PC-3 (cell line): ENCODE measurements around the gene OXCT2. TPM values are rescaled to one million over a fixed set of nuclear protein-coding genes. Genes with fewer than 3 reads are reported as not detected.

Source experiments
- ATAC-seq: fragments of 200-7000 bp; cut with Tn5 transposase; 2 replicates; pipeline ENCODE4 v1.9.1; 2020; ENCODE audit warnings: mild to moderate bottlenecking, moderate library complexity
- BruUV-seq: library from RNA; stranded (reverse); fragments of 400-500 nt; replicated peaks from 2 replicates; lab custom pipeline; 2021; lab: Mats Ljungman, UMichigan
- CTCF ChIA-PET: fragments of 300-600 bp; sonication (Branson Sonifier 250); formaldehyde crosslinking; loops from one replicate; lab custom pipeline; 2022; ENCODE audit warnings: antibody characterized with exemption; lab: Charles Lee
- POLR2A ChIA-PET: fragments of 300-600 bp; sonication (Branson Sonifier 250); formaldehyde crosslinking; loops from one replicate; lab custom pipeline; 2022; ENCODE audit warnings: antibody characterized with exemption; ENCODE audit not compliant: unreplicated experiment; lab: Charles Lee
- DNase-seq: peaks from one replicate; pipeline ENCODE4 v3.0.0-alpha.2; 2015
- H2AFZ ChIP-seq: fragments of 300-600 bp; sonication (generic); 2 replicates; pipeline ENCODE4 v1.6.0; 2016; ENCODE audit warnings: antibody characterized with exemption, low read length
- H3F3A ChIP-seq: fragments of 300-600 bp; sonication (generic); one replicate; pipeline ENCODE4 v1.6.0; 2017; ENCODE audit warnings: antibody characterized with exemption, low read length, control low read depth, mild to moderate bottlenecking; ENCODE audit not compliant: unreplicated experiment
- H3K27ac ChIP-seq: fragments of 300-600 bp; sonication (generic); 2 replicates; pipeline ENCODE4 v1.5.1; 2016; ENCODE audit warnings: mild to moderate bottlenecking, low read length
- H3K27me3 ChIP-seq: fragments of 300-600 bp; sonication (generic); 2 replicates; pipeline ENCODE4 v1.6.1; 2016; ENCODE audit warnings: low read length, mixed read lengths
- H3K36me3 ChIP-seq: fragments of 300-600 bp; sonication (generic); 2 replicates; pipeline ENCODE4 v1.6.1; 2016; ENCODE audit warnings: low read depth, mixed run types, low read length, mixed read lengths
- H3K4me1 ChIP-seq: fragments of 300-600 bp; sonication (generic); 2 replicates; pipeline ENCODE4 v1.5.1; 2016; ENCODE audit warnings: low read length; ENCODE audit not compliant: insufficient read depth
- H3K4me2 ChIP-seq: fragments of 300-600 bp; sonication (generic); 2 replicates; pipeline ENCODE4 v1.6.0; 2016; ENCODE audit warnings: low read length
- H3K4me3 ChIP-seq: fragments of 300-600 bp; sonication (generic); 2 replicates; pipeline ENCODE4 v1.5.1; 2016; ENCODE audit warnings: mild to moderate bottlenecking, low read length, mixed read lengths
- H3K79me2 ChIP-seq: fragments of 300-600 bp; sonication (generic); 2 replicates; pipeline ENCODE4 v1.6.1; 2017; ENCODE audit warnings: low read length, mixed read lengths
- H3K9ac ChIP-seq: fragments of 300-600 bp; sonication (generic); 2 replicates; pipeline ENCODE4 v1.6.0; 2016; ENCODE audit warnings: mild to moderate bottlenecking, low read length
- H3K9me2 ChIP-seq: fragments of 300-600 bp; sonication (generic); replicated peaks from 2 replicates; pipeline ENCODE4 v1.6.1; 2016; ENCODE audit warnings: mixed run types, low read length, mixed read lengths
- H3K9me3 ChIP-seq: fragments of 300-600 bp; sonication (generic); 2 replicates; pipeline ENCODE4 v1.6.1; 2016; ENCODE audit warnings: low read length, mixed read lengths
- H4K20me1 ChIP-seq: fragments of 300-600 bp; sonication (generic); 2 replicates; pipeline ENCODE4 v1.6.1; 2016; ENCODE audit warnings: low read length, mixed read lengths
- CTCF ChIP-seq: fragments of 300-600 bp; sonication (generic); conservative IDR thresholded peaks from 2 replicates; pipeline ENCODE4 v1.5.1; 2017; ENCODE audit warnings: antibody characterized with exemption, low read depth, mild to moderate bottlenecking, low read length
- EZH2 ChIP-seq: fragments of 300-600 bp; sonication (generic); IDR thresholded peaks from one replicate; pipeline ENCODE4 v1.6.1; 2017; ENCODE audit warnings: antibody characterized with exemption, mild to moderate bottlenecking, low read length; ENCODE audit not compliant: unreplicated experiment
- EZH2phosphoT487 ChIP-seq: fragments of 300-600 bp; sonication (generic); IDR thresholded peaks from 2 replicates; pipeline ENCODE4 v1.6.1; 2018; ENCODE audit warnings: mild to moderate bottlenecking, antibody characterized with exemption, low read length, borderline replicate concordance
- intact Hi-C: fragments of 100-400 bp; cut with micrococcal nuclease; formaldehyde crosslinking; loops from 2 replicates; pipeline ENCODE4 v1.9.0; 2023
- total RNA-seq: library from RNA; depleted of rRNA; stranded (reverse); fragments of >200 nt; gene quantifications from 2 replicates; pipeline ENCODE4 v1.2.3, GENCODE V29; 2014

OXCT2 gene
- total RNA-seq, 1 experiment from 2014 or later: 0.98 TPM

DNA sequence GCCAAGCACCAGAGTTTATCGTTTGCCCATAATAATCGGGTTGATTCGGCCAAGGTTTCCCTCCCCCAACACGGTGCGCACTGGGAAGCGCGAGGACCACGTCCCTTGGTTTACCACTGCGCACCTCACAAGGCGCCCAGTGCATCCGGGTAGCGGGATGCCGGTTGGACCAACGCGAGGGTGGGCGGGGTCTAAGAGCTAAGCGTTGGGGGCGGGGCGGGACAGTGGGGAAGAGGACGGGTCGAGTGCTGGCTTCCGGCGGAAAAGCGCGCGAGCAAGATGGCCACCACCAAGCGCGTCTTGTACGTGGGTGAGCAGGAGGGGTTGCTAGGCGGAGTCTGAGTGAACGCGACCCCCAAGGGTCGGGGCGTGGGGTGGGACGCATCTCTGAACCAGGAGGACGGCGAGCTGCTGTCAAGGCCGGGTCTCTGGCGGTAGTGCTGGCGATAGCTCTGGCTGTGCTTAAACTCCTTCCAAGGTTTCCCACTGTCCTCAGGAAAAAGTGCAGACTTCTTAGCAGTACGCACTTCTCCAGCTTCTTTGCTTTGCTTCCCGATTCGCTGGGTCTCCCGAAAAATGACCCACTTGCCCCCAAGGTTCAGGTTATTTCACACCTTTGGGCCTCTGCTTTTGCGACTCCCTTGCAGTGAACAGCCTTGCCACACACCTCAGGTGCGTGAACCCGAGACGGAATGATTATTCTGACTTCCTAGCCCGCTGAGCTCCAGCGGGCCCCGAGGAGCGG, 32.4 kb downstream of the OXCT2 start, which contains the start of gene PPIE:
Gene PPIE (plus strand): TSS at position 261 of the 745 bp plus-strand sequence. CDS start 19 bp downstream, at position 280.
- H3K9me3 ChIP-seq: no peaks in the 10 kb centered on the region
- peaks cover 31% of the 10 kb centered on the region for H3K79me2 ChIP-seq
- H4K20me1 ChIP-seq: no peaks in the 10 kb centered on the region
- ATAC-seq (peak; percentile 98), DNase-seq (peak; percentile 82)
- H3K27ac ChIP-seq: no peak within 1 kb of the TSS
- H3K9me2 ChIP-seq: no peaks in the 10 kb centered on the region
- peak within 1 kb of the TSS; percentile 91 for H3K9ac ChIP-seq
- H2AFZ ChIP-seq: peak within 1 kb of the TSS; percentile 83
- peaks cover 11% of the 10 kb centered on the region for H3K4me1 ChIP-seq
- CTCF ChIA-PET: interaction anchor here (0.6 to 1.8 kb wide), 2 partner anchors 163 to 712 kb away, joined by 3 to 4 read pairs; partner anchors contain the start of genes MYCL and NDUFS5
- TSS peak; percentile 58 for BruUV-seq
- peaks cover 24% of the 10 kb centered on the region for H3K36me3 ChIP-seq
- no peaks in the 10 kb centered on the region for H3F3A ChIP-seq
- intact Hi-C loops: loop anchor here (10.0 kb wide), 1 partner anchor 56 kb away; no protein-coding TSS in a partner anchor
- TF ChIP-seq EZH2phosphoT487 (no peak), CTCF (no peak), EZH2 (no peak)
- peak within 1 kb of the TSS; percentile 92 for H3K4me3 ChIP-seq
- POLR2A ChIA-PET: interaction anchor here (0.5 to 0.7 kb wide), 9 partner anchors 14 to 613 kb away, joined by 3 to 16 read pairs (median 5); no protein-coding TSS in a partner anchor
- H3K4me2 ChIP-seq: peak within 1 kb of the TSS; percentile 99
- H3K27me3 ChIP-seq: no peaks in the 10 kb centered on the region

GRCh38 chr1:39737546-39738169, 33.5 kb downstream of the OXCT2 start:
- POLR2A ChIA-PET: no interaction called here

More at GRCh38 chr1:39737546-39738169, 33.5 kb downstream of the OXCT2 start:
- no peaks in the 10 kb centered on the region for H3K9me3 ChIP-seq
- H3K36me3 ChIP-seq: peaks cover 13% of the 10 kb centered on the region
- intact Hi-C loops: loop anchor here (10.0 kb wide), 1 partner anchor 57 kb away; no protein-coding TSS in a partner anchor
- TF ChIP-seq EZH2 (no peak), CTCF (no peak), EZH2phosphoT487 (no peak)
- ATAC-seq: no peak
- H3K9me2 ChIP-seq: no peaks in the 10 kb centered on the region
- CTCF ChIA-PET: no interaction called here
- no TSS peak for BruUV-seq
- no peaks in the 10 kb centered on the region for H4K20me1 ChIP-seq
- H3F3A ChIP-seq: no peaks in the 10 kb centered on the region
- peaks cover 31% of the 10 kb centered on the region for H3K79me2 ChIP-seq
- DNase-seq: peak; percentile 8
- no peak overlapping the region for H3K4me3 ChIP-seq
- H3K27me3 ChIP-seq: no peaks in the 10 kb centered on the region
- no peak overlapping the region for H3K4me2 ChIP-seq
- H3K4me1 ChIP-seq: peaks cover 11% of the 10 kb centered on the region
- H3K27ac ChIP-seq: no peak overlapping the region
- H2AFZ ChIP-seq: no peak overlapping the region
- no peak overlapping the region for H3K9ac ChIP-seq
